Thoracic aorta (tissue), 2 donors: ENCODE data around the gene ROR1. TPM values are rescaled to one million over a fixed set of nuclear protein-coding genes. Genes with fewer than 3 reads are reported as not detected.

Source experiments
- ATAC-seq: fragments of 150-250 bp; one replicate; pipeline ENCODE4 v1.8.0; 2017; ENCODE audit warnings: low read depth; ENCODE audit not compliant: insufficient number of reproducible peaks, low FRiP score
- DNase-seq: peaks from one replicate; pipeline ENCODE4 v3.0.0-alpha.2; 2020; ENCODE audit warnings: low spot score
- H3K27ac ChIP-seq, 2 donors: fragments of 200-600 bp; sonication (generic); 1 replicate in 1 of 2; 2 replicates in 1 of 2; pipeline ENCODE4 v1.5.1; 2016; ENCODE audit warnings: mild to moderate bottlenecking in 2 of 2, moderate library complexity in 2 of 2
- H3K27me3 ChIP-seq: fragments of 200-600 bp; sonication (generic); replicated peaks from 2 replicates; pipeline ENCODE4 v1.6.0; 2016; ENCODE audit warnings: mild to moderate bottlenecking; ENCODE audit not compliant: insufficient read depth
- H3K36me3 ChIP-seq: fragments of 200-600 bp; sonication (generic); one replicate; pipeline ENCODE4 v1.5.1; 2016
- H3K4me1 ChIP-seq, 2 donors: fragments of 200-600 bp; sonication (generic); 1 replicate in 1 of 2; 2 replicates in 1 of 2; pipeline versions ENCODE4 v1.5.1 to v1.6.0; 2016; ENCODE audit warnings: low read depth in 2 of 2, mild to moderate bottlenecking in 1 of 2; ENCODE audit not compliant: control insufficient read depth in 1 of 2
- H3K4me3 ChIP-seq: fragments of 200-600 bp; sonication (generic); 2 replicates; pipeline ENCODE4 v1.5.1; 2016; ENCODE audit warnings: mild to moderate bottlenecking
- H3K9me3 ChIP-seq: fragments of 200-600 bp; sonication (generic); 2 replicates; pipeline ENCODE4 v1.5.1; 2016
- CTCF ChIP-seq: fragments of 200-600 bp; sonication (generic); IDR thresholded peaks from one replicate; pipeline ENCODE4 v1.5.1; 2019; ENCODE audit warnings: antibody characterized with exemption
- total RNA-seq, 2 donors: library from RNA; depleted of rRNA; stranded (reverse); fragments of >200 nt; gene quantifications; one replicate each; pipeline versions ENCODE4 v1.1.0 to v1.2.3, GENCODE V29; 2016

ROR1 gene
- total RNA-seq, 2 donors from 2014 or later, result 41.2 to 51.8 TPM

GRCh38 chr1:63748641-63749040, 25.2 kb upstream of the ROR1 start:
- Histone ChIP-seq H3K27ac (no peak overlapping the region), H3K27me3 (no peaks in the 10 kb centered on the region), H3K4me1 (peaks cover 3 to 17% of the 10 kb centered on the region in 2 donors), H3K36me3 (no peaks in the 10 kb centered on the region), H3K9me3 (no peaks in the 10 kb centered on the region), H3K4me3 (no peak overlapping the region)
- TF ChIP-seq CTCF, result no peak
- DNase-seq, result no peak
- no peak for ATAC-seq

GRCh38 chr1:63750721-63751120, 23.1 kb upstream of the ROR1 start:
- Histone ChIP-seq H3K36me3 (no peaks in the 10 kb centered on the region), H3K27me3 (no peaks in the 10 kb centered on the region), H3K27ac (no peak overlapping the region), H3K4me1 (peaks cover 3 to 17% of the 10 kb centered on the region in 2 donors), H3K4me3 (peak overlapping the region; percentile 61), H3K9me3 (no peaks in the 10 kb centered on the region)
- no peak for TF ChIP-seq CTCF
- DNase-seq (no peak), ATAC-seq (no peak)

DNA sequence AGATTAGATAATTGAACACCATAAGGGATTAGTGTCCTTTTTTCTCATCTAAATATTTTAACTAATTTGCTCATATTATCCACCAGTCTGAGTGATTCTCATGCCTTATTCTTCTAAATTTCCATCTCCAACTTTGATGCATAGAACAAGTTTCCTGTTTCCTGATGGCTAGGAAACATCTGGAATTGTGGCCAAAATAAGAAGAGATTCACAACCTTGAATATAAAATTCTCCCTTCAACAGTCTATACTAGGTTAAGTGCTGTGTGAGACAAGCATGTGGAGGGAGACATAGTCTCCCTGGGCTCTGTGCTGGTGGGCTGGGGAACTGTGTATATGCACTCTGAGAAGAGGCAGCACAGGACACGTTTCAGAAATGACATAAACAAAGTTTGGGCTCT, 21.6 kb upstream of the ROR1 start:
- no peak for ATAC-seq
- DNase-seq, result no peak
- Histone ChIP-seq H3K9me3 (no peaks in the 10 kb centered on the region), H3K4me1 (peaks cover 3 to 14% of the 10 kb centered on the region in 2 donors), H3K4me3 (no peak overlapping the region), H3K36me3 (no peaks in the 10 kb centered on the region), H3K27me3 (no peaks in the 10 kb centered on the region), H3K27ac (no peak overlapping the region)
- TF ChIP-seq CTCF, result no peak

GRCh38 chr1:63753591-63753990, 20.2 kb upstream of the ROR1 start:
- H3K9me3 ChIP-seq, result no peaks in the 10 kb centered on the region
- no peak for ATAC-seq
- H3K36me3 ChIP-seq, result no peaks in the 10 kb centered on the region
- peaks cover 3 to 5% of the 10 kb centered on the region in 2 donors for H3K4me1 ChIP-seq
- no peak overlapping the region for H3K4me3 ChIP-seq
- no peak for TF ChIP-seq CTCF
- DNase-seq, result no peak
- H3K27me3 ChIP-seq, result no peaks in the 10 kb centered on the region
- no peak overlapping the region for H3K27ac ChIP-seq

DNA sequence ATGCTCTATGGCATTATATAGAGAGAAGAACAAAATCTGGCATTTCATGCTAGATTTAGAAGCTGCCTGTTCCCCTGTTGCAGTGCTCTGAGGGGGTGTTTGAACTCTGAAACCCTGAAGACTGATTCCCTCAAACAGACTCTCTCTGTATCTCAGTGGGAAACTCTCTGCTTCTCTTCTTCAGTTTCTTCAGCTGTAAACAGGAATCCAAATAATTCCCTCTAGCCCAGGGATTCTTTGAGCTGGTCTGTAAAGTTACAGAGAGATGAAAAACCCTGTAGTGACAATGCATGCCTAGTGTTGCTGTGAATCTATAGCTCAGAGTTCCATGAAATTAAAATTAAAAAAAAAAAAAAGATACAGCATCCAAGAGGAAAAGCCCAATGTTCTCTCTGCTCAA, 17.0 kb upstream of the ROR1 start:
- Histone ChIP-seq H3K27ac (no peak overlapping the region), H3K4me1 (no peaks in the 10 kb centered on the region), H3K9me3 (no peaks in the 10 kb centered on the region), H3K27me3 (no peaks in the 10 kb centered on the region), H3K4me3 (no peak overlapping the region), H3K36me3 (no peaks in the 10 kb centered on the region)
- DNase-seq (no peak), ATAC-seq (no peak)
- no peak for TF ChIP-seq CTCF
